Left cardiac atrium (tissue), 4 donors: Measurements from ENCODE around the gene COPS8. TPM values are rescaled to one million over a fixed set of nuclear protein-coding genes. Genes with fewer than 3 reads are reported as not detected.
A peak's percentile ranks its signal among the peaks of the same experiment; 100 is the strongest.

Experiments
- ATAC-seq, 2 donors: fragments of 200-7000 bp; cut with Tn5 transposase; one replicate each; pipeline ENCODE4 v1.9.1; 2020; ENCODE audit warnings: mild to moderate bottlenecking in 2 of 2, moderate library complexity in 2 of 2
- DNase-seq: peaks from one replicate; pipeline ENCODE4 v3.0.0-alpha.2; 2020
- intact Hi-C, 2 donors: fragments of 100-400 bp; cut with DNase I; formaldehyde crosslinking; loops; one replicate each; pipeline versions ENCODE4 v1.14.1 to v1.15.1; 2022 to 2023
- total RNA-seq, 2 donors: library from RNA; stranded (reverse); fragmentation: NEBNext Ultra II Directional; extraction: Animal tissue kit (Norgen Biotek cat#: 25700); gene quantifications; one replicate each; pipeline ENCODE4 v1.2.1, GENCODE V29; 2021
- donor health status: DM: no; HTN: yes; CAD: no.
- donor health status: DM: no; HTN: yes; CAD: no; lungs with severe emphysema.
- donor health status: DM: yes; HTN: yes; CAD: no.
- donor health status: Dilated cardiomyopathy.

Gene COPS8
- total RNA-seq, 2 donors from 2014 or later = 66.4 to 77.3 TPM

DNA sequence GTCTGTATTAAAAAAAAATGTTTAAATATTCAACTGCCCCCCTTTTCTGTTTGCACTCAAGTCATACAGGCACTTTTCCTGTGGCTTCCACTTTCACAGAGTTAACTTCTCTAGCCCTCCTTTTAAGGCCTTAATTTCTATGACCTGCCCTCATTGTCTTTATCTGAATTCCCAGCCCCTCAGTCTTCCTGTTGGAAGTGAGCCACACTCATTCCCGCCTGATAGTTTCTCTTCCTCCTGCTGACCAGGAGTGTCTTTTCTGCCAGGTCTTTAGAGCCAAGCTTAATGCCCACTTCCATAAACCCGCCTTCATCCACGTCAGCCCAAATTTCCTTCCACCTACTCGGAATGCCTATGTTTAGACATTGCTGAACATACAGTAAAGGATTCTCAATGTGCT, 10.5 kb downstream of the COPS8 start:
- intact Hi-C loops = no loop called here
- no peak for DNase-seq
- no peak for ATAC-seq

DNA sequence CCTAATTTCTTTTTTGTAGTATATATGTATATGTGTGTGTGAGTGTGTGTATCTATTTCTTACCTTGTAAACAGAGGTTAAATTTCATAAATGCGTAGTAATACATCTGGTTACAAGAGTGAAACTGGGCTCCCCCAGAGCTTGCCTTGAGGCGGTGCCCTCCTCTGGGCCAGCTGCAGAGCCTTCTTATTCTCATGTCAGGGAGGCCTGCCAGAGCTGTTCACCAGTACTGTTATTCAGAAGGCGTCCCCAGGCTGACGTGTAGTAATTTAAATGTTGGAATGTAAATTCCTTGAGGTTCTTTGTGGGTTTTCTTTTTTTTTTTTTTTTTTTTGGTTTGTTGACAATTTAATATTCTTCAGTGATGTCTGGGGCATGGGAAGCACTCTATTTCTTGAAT, 11.2 kb downstream of the COPS8 start:
- ATAC-seq (no peak), DNase-seq (no peak)
- intact Hi-C loops = no loop called here

DNA sequence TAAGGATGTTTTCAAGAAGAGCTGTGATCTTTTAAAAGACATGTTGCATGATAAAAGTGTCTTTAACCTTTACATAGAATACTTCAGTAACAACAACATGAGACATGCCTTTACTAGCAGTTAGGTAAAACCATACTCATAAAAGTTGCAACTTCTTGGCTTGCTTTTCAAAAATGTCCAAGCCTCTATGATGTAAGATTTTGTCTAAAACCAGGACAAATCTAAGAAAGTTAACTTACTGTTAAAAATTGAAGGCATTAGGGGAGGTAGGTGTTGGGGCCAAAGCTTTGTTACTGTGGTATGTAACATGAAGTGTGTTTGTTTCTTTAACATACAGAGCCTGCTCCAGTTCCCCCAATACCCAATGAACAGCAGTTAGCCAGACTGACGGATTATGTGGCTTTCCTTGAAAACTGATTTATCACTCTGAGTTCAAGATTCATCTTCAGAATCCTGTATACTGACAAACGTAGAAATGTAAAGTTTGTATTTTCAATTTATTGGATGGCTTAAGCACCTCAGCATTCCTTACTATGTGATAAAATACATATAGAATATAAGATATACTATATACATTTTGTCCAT, 11.7 kb downstream of the COPS8 start:
- DNase-seq (no peak), ATAC-seq (no peak)
- intact Hi-C loops = no loop called here

DNA sequence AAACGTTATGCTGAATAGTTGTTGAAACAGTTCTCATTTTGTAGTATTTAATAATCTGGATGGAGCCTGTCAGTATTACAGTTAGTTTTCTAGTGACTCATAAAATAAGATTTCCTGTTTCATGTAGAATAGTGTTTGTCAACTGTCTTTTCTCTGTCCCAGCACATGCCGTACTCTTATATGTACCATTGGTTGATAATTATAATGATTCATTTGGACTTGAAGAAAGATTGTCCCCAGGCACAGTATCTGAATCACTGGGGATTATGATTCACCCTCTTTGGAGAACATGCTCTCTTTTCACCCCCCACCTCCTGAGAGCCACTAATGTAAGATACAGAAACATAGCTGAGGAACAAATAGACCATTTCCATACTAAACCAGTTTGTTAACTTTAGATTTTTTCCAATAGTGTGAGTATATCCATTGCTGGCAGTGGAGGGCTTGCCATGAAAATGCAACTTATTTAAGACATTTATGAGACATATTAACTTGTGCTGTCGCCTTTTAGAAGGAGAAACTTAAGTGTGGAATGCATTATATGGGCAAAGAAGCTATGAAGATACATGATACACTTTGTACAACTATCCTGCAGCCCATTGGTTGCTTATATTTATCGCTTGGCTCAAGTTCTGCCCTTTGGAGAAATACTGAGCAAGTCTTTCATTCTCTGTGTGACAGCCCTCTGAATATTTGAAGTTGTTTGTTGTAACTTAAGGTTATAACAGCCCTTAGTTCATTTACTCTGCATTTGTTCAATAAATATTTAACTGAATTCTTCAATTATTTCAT, 12.4 kb downstream of the COPS8 start:
- intact Hi-C loops = no loop called here
- ATAC-seq (peak in 1 of 2 donors; percentile 82), DNase-seq (no peak)

DNA sequence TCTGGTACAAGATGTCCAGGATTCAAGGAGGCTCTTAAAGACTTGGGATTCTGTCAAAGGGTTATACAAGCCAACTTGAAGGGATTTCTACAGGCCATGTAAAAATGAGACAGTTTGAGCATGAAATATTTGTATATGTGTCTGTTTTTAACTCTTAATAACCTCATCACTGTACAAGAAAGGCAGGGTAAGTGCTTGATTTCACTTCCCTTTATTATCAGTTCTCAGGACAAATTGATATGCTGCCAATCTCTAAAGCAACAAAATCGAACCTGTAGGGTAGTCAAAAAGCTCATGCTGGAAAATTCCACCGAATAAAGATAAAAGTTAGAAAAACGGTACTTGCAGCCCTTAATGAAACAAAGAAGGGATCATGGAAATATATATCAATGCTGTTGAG, 14.1 kb downstream of the COPS8 start:
- no peak for ATAC-seq
- intact Hi-C loops = no loop called here
- DNase-seq = no peak

DNA sequence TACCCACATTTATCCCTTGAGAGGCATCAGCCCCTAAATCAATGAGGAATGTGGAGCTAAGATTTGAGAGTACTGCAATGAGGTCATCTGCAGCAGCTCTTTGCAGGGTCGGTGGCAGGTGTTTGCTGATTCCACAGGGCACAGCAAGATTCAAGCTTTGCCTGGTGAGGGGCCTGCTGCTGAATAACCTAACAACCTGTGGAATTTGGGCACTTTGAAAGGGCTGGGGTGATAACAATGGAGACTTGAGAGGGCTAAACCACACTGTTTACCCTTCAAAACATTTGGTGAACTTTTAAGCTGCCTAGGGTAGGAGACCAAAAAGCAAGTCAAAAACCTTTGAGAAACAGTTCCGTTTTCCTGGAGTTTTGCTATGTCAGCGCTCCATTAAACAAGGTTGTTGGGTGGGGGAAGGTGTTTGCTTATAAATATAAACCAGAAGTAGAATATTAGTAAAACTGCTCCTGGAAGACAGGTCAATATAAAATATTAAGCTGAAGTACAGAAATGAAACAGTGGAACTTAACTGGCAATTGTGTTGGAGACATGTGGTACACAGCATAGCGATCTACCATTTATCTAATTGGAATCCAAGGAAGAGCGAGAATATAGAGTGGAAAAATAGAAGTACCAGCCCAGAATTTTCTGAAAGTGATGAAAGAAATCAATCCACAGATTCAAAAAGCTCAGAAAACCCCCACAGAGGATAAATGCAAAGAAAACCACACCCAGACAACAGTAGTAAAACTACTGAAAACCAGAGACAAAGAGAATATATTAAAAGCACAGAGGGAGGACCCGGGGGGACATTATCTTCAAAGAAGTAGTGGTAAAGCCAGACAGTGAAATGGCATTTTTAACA, 15.7 kb downstream of the COPS8 start:
- intact Hi-C loops = no loop called here
- ATAC-seq = no peak
- no peak for DNase-seq

DNA sequence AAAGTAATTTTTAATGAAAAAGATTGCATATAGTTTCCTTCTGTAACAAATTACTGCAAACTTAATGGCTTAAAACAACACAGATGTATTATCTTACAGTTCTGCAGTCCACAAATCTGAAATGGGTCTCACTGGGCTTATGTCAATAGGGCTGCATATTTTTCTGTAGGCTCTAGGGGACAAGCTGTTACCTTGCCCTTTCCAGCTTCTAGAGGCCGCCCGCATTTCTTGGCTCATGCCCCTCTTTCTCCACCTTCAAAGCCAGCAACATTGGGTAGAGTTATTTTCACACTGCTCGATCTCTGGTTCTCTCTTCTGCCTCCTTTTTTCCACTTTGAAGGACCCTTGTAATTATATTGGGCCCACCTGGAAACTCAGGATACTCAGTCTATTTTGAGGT, 16.7 kb downstream of the COPS8 start:
- intact Hi-C loops = no loop called here
- DNase-seq (no peak), ATAC-seq (peak in 1 of 2 donors; percentile 29)

DNA sequence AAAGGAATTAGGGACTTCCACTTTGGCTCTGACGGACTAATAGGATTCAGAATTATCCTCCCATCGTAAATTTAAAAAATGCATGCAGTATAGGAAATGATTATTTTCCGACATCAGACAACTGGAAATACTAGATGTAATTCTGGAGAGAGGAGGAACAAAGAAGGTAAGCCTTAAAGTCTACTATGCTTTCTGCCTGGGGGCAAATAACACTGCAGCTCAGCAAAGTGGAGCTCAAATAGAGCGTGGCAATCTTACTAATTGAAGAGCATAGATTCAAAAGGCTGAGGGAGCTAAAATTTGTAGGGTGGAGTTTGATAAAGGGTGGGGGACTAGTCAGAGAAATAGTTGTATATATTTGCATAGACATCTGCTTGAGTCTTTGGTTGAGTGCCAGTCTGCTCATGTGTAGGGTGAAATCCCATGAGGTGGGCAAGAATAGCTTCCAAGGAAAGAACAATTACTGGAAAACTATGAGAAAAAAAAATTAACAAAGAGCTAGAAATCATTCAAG, 23.8 kb downstream of the COPS8 start:
- DNase-seq = no peak
- no peak for ATAC-seq
- intact Hi-C loops = no loop called here

DNA sequence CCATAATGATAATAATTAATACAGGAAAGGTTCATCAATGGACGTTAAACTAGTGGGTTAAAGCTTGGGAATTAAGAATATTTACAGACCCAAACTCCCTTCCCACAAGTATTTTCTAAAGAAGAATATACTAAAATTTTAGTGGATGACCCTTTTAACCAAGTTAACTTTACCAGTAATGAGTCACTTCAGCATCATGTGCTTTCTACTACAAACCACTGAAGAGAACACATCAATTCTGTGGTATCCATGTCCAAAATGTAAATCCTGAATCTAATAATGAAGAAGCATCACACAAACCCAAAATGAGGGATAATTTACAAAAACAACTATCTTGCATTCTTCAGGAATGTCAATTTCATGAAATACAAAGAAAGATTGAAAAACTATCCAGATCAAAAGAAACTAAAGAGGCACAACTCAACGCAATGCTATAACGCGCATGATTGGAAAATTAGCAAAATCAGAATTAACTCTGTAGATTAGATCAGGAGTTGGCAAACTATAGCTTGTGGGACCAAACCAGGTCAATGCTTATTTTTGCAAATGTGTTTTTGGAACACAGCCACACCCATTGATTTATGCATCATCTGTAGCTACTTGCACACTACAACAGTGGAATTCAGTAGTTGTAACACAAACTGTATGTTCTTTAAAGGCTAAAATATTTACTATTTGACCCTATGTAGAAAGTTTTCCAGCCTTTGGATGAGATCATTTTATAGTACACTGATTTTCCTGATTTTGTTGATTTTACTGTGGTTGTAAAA, 27.5 kb downstream of the COPS8 start:
- DNase-seq (no peak), ATAC-seq (no peak)
- intact Hi-C loops = no loop called here

DNA sequence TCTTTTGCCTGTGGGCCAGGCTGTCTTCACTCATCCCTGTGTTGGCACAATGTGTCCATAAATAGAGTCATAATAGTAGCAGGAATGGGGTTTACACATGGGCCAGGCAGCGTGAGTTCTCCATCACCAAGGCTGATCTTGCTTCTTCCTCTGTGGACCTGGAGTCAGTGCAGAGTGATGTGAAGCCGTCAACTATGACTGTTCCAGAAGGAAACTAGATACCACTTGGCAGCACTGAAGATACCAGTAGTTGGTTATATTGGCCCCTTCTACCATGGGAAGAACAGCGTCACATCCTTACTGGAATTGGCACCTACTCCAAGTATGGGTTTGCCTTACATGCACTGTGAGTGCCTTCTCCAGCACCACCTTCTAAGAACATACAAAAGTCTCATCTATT, 30.2 kb downstream of the COPS8 start:
- intact Hi-C loops = no loop called here
- no peak for DNase-seq
- no peak for ATAC-seq

DNA sequence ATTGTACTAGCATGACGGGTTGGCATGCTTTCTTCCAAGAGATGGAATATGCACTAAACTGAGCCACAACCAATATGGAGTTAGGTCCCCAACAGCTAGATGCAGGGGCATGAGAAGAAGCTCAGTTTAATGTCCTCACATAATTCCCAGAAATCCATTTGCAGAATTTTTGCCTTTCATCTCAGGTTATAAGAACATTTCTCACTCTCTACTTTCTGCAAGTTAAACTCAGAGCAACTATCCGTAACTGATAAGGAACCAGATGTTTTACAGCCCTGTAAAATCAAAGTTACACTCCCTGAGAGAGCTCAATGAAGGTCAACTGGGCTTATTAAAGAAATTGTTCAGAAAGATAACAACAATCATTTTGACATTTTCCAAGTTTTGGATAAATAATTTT, 30.7 kb downstream of the COPS8 start:
- ATAC-seq (no peak), DNase-seq (no peak)
- intact Hi-C loops = no loop called here

DNA sequence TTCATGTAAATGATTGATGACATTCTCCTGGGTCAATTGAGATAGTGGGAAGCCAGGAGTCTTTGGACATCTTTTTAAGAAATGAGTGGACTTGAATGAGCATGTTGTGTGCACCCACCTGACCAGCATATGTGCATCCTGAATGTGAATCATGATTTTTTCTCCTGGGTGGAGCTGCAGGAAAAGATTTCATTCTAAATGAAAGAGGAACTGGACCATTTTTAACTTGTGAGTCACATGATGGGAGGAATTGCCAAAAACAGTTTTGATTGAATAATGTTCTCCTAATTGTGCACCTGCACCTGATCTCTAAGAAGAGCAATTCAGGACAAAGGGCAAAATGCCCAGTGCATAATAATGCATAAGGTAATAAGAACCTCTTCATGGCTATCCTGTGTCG, 32.3 kb downstream of the COPS8 start:
- ATAC-seq = no peak
- no peak for DNase-seq
- intact Hi-C loops = no loop called here

DNA sequence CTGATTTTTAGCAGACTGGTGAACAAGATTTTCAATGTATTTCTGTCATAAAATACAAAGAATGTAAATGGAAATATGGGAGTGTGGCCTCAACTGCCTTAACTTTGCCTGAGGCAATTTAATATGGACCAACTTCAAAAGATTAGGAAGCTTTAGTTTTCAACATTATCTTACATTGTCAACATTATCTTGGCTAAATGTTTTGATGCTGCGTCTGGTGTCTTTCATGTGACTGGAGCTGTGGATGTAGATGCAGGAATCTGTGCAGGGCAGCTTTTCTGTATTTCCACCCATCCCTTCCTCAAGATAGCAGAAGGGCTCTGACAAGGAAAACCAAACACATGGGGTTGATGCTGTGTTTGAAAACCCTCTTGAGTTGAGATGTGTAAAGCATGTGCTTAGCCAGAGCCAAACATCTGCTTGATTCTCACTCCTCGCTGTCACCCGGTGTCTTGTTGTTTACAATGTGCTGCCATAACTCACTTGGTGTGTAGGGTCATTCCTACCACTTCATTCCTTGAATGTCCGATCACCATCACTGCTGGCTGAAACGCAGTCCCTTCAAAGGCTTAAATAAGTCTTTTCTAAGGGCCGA, 33.0 kb downstream of the COPS8 start:
- intact Hi-C loops = no loop called here
- ATAC-seq (no peak), DNase-seq (no peak)

DNA sequence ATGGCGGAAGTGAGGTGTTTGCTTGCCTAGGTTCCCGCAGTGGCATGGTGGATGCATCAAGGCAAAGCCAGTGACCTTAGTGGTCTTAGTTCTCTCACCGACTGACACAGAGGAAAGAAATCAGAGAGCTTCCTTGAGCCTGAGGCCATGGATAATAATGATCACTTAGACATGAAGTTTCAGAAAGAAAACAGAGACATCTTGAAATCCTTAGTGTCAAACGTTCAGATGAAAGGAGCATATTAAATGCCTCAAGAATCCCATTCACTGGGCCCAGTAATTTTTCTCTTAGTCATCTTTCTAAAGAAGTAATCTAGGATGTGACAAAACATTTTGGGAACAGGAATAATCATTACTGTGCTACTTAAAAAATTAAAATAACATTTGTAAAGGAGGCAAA, 35.2 kb downstream of the COPS8 start:
- no peak for DNase-seq
- intact Hi-C loops = loop anchor here (10.0 kb wide), 2 partner anchors 354 to 454 kb away; no protein-coding TSS in a partner anchor
- no peak for ATAC-seq

DNA sequence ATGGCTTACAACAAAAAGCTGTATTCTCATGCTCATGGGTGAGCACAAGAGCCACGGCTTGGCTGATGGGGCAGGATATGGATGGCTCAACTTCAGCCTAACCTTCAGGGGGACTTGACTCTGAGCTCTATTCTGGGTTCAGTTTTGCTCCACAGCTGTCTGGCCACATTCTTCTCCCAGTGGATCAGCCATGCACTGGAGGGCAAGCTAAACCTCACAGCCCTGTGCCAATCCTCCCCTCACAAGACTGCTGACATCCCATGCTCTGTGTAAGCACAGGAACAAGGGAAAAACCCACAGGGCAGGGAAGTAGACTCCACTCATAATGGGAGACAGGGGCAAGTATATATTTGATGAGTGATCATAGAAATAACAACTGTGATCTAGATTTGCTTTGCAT, 35.6 kb downstream of the COPS8 start:
- no peak for ATAC-seq
- intact Hi-C loops = loop anchor here (10.0 kb wide), 2 partner anchors 353 to 453 kb away; no protein-coding TSS in a partner anchor
- DNase-seq = no peak

DNA sequence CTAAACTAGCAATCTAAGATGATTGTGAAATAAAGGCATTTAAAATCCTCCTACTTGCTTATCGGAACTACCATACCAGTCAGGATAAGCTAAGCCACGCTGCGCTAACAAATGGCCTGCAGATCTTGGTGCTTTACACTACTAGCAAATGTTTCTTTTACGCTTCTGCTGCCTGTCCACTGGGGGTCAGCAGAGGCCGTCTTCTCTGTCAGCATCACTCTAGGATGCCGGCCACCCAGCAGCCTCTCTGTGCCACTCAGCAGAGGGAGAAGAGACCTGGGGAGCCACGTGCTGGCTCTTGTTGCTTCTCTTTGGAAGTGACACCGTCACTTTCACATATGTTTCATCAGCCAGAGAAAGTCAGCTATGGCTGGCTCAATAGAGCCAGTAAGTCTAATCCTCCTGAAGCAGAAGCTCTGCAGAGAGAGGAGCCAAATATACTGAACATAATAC, 36.6 kb downstream of the COPS8 start:
- intact Hi-C loops = loop anchor here (10.0 kb wide), 2 partner anchors 353 to 453 kb away; no protein-coding TSS in a partner anchor
- ATAC-seq = peak; percentile 81 to 83
- peak; percentile 74 for DNase-seq

DNA sequence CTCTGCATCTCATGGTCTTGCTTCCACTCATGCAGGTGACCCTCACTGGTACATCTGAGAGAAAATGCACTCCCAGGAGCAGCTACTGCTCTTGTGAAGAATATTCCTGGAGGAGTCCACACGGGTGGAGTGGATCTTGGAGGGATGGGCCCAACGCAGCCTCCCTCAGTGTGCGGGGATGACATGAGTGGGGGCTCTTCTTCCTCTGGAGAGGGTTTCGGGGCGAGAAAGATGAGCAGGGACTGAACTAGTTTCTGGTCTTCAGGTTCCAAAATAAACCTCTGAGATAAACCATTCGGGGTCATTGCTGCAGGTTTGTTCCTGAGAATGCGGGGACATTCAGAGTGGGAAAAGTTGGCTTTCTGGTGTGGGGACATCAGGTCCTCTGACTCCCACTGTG, 39.1 kb downstream of the COPS8 start:
- intact Hi-C loops = loop anchor here (10.0 kb wide), 2 partner anchors 350 to 450 kb away; no protein-coding TSS in a partner anchor
- ATAC-seq (no peak), DNase-seq (no peak)

DNA sequence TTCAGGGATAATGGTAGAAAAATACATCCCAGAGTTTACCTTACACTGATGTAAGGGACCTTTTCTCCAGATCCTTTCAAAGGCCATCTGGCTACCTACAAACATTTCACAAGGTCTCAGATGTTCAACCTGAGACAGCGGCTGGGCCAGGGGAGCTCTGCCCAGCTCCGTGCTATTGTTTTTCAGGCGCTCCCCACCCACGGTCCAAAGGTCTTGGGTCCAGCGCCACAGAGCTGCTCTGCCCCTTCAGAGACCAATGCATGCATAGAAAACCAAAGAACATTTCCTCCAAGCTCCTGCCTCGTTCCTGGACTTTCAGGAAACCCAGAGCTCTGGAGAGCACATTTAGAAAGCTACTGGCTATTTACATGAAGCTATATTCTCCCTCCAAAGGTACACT, 40.3 kb downstream of the COPS8 start:
- DNase-seq = no peak
- intact Hi-C loops = loop anchor here (10.0 kb wide), 2 partner anchors 349 to 449 kb away; no protein-coding TSS in a partner anchor
- no peak for ATAC-seq
